GM12878 (cell line): ENCODE data around the gene SRM. TPM values are rescaled to one million over a fixed set of nuclear protein-coding genes. Genes with fewer than 3 reads are reported as not detected.
"Not testable (repeated sequence)": the region's sequence is repeated elsewhere in the genome, so short reads cannot be mapped to it uniquely, and the experiment has no call there.

Experiments
- ATAC-seq: fragments of 200-7000 bp; cut with Tn5 transposase; 3 replicates; pipeline ENCODE4 v1.9.1; 2020; ENCODE audit warnings: mild to moderate bottlenecking, moderate library complexity
- BruUV-seq: library from RNA; stranded (reverse); fragments of 400-500 nt; replicated peaks from 2 replicates; lab custom pipeline; 2021; lab: Mats Ljungman, UMichigan
- CTCF ChIA-PET: fragments of 300-600 bp; sonication (Branson Sonifier 250); formaldehyde crosslinking; extraction: SDS; loops from one replicate; lab custom pipeline; 2021; ENCODE audit warnings: inconsistent platforms; lab: Yijun Ruan, JAX
- POLR2A ChIA-PET: fragments of 350-600 bp; formaldehyde crosslinking; extraction: SDS; loops from one replicate; lab custom pipeline; 2021; ENCODE audit warnings: inconsistent platforms; lab: Charles Lee
- RAD21 ChIA-PET: fragments of 300-600 bp; sonication (Branson Sonifier 250); formaldehyde crosslinking; loops from one replicate; lab custom pipeline; 2023; ENCODE audit warnings: antibody characterized with exemption; ENCODE audit not compliant: unreplicated experiment; lab: Charles Lee
- SMC1A ChIA-PET: fragments of 300-600 bp; sonication (Branson Sonifier 250); formaldehyde crosslinking; loops from one replicate; lab custom pipeline; 2023; ENCODE audit not compliant: unreplicated experiment, uncharacterized antibody; lab: Charles Lee
- DNase-seq: peaks from one replicate; pipeline ENCODE4 v3.0.0-alpha.2; 2011; ENCODE audit warnings: low read depth, low spot score
- FAIRE-seq: peaks from 3 replicates; lab custom pipeline; 2011; peaks lifted over from hg19 to GRCh38; lab: Jason Lieb, UNC
- H2AFZ ChIP-seq: 2 replicates; pipeline ENCODE4 v1.6.0; 2011; ENCODE audit warnings: low read depth, low read length, control low read depth; ENCODE audit not compliant: control insufficient read depth
- H3K27ac ChIP-seq: 2 replicates; pipeline ENCODE4 v1.5.1; 2011; ENCODE audit warnings: control low read depth; ENCODE audit not compliant: control insufficient read depth, insufficient read depth
- H3K27me3 ChIP-seq, 2 experiments: replicated peaks in 1 of 2; 2 replicates each; pipeline versions ENCODE4 v1.6.0 to v1.6.1; 2011; ENCODE audit warnings: low read length in 1 of 2; ENCODE audit not compliant: control insufficient read depth in 2 of 2, insufficient read depth in 2 of 2
- H3K36me3 ChIP-seq, 2 experiments: 2 replicates each; pipeline ENCODE4 v1.5.1; 2011; ENCODE audit warnings: low read length in 1 of 2; ENCODE audit not compliant: control insufficient read depth in 2 of 2, insufficient read depth in 2 of 2
- H3K4me1 ChIP-seq: 2 replicates; pipeline ENCODE4 v1.6.1; 2011; ENCODE audit warnings: mild to moderate bottlenecking, low read length, moderate library complexity, mixed read lengths; ENCODE audit not compliant: control insufficient read depth, insufficient read depth
- H3K4me2 ChIP-seq: 2 replicates; pipeline ENCODE4 v1.6.0; 2011; ENCODE audit warnings: control low read depth; ENCODE audit not compliant: control insufficient read depth, insufficient read depth
- H3K4me3 ChIP-seq: fragments of 200-600 bp; sonication (generic); 2 replicates; pipeline ENCODE4 v1.5.1; 2016
- H3K79me2 ChIP-seq: 2 replicates; pipeline ENCODE4 v1.6.0; 2011; ENCODE audit warnings: low read length; ENCODE audit not compliant: control insufficient read depth, insufficient read depth
- H3K9ac ChIP-seq: 2 replicates; pipeline ENCODE4 v1.8.0; 2011; ENCODE audit warnings: low read length, control low read depth, mixed read lengths; ENCODE audit not compliant: control insufficient read depth, insufficient read depth
- H3K9me3 ChIP-seq: replicated peaks from 3 replicates; pipeline ENCODE4 v1.5.1; 2011; ENCODE audit warnings: mild to moderate bottlenecking, low read length; ENCODE audit not compliant: control insufficient read depth, insufficient read depth
- H4K20me1 ChIP-seq: 2 replicates; pipeline ENCODE4 v1.6.0; 2011; ENCODE audit not compliant: control insufficient read depth, insufficient read depth
- CHD2 ChIP-seq: IDR thresholded peaks from 2 replicates; pipeline ENCODE4 v1.6.1; 2011; ENCODE audit warnings: low read depth, low read length, improper control_type of control experiment, borderline replicate concordance
- SMARCA5 ChIP-seq: fragments of 450-650 bp; IDR thresholded peaks from 2 replicates; pipeline ENCODE4 v1.6.1; 2017; ENCODE audit warnings: mild to moderate bottlenecking
- WGBS: methylation state at CpG from one replicate; pipeline ENCODE4 v1.1.6; 2016; ENCODE audit warnings: low lambda C conversion rate; ENCODE audit not compliant: insufficient replicate concordance, insufficient coverage; ENCODE audit errors: missing lambda C conversion rate; 5-methylcytosine and 5-hydroxymethylcytosine counted together
- in situ Hi-C: fragments of 300-500 bp; cut with MboI; formaldehyde crosslinking; loops from 9 replicates; pipeline ENCODE4 v1.14.3; 2018; ENCODE audit warnings: mixed read lengths
- intact Hi-C: fragments of 100-400 bp; cut with micrococcal nuclease; formaldehyde crosslinking; loops from one replicate; pipeline ENCODE4 v1.14.2; 2022; ENCODE audit not compliant: unreplicated experiment
- polyA plus RNA-seq, 11 experiments: library from polyadenylated mRNA; depleted of rRNA in 4 of 11; unstranded in 6 of 11; stranded (reverse) in 5 of 11; fragments of >200 nt; fragmentation: Nextera tagmentation in 4 of 11; fragmentation: Illumina TruSeq in 1 of 11; extraction: Ambion mirVana in 4 of 11; extraction: Trizol in 1 of 11; gene quantifications; 1 replicate in 1 of 11; 2 replicates in 10 of 11; pipeline versions ENCODE4 v1.2.1 to v1.2.3, GENCODE V29; 2011 to 2016; ENCODE audit warnings: inconsistent platforms in 2 of 11, missing spikeins in 2 of 11, low read depth in 1 of 11
- total RNA-seq, 4 experiments: library from RNA; depleted of rRNA in 3 of 4; stranded (reverse); fragments of >200 nt in 3 of 4; fragmentation: Illumina TruSeq in 1 of 4; extraction: Trizol in 1 of 4; gene quantifications; 2 replicates each; pipeline versions ENCODE4 v1.2.1 to v1.2.3, GENCODE V29; 2013 to 2021
- TF ChIP-seq, protein P1 (sequence below): fragments of 450-650 bp; IDR thresholded peaks from 2 replicates; pipeline ENCODE4 v1.6.1; 2017; ENCODE audit warnings: mild to moderate bottlenecking

Gene SRM
- total and polyA plus RNA-seq, 10 of the 15 experiments (the other 5 are each of a cell fraction or from before 2014, with no cell fraction given): 16.7 to 255 (median 81.2) TPM

DNA sequence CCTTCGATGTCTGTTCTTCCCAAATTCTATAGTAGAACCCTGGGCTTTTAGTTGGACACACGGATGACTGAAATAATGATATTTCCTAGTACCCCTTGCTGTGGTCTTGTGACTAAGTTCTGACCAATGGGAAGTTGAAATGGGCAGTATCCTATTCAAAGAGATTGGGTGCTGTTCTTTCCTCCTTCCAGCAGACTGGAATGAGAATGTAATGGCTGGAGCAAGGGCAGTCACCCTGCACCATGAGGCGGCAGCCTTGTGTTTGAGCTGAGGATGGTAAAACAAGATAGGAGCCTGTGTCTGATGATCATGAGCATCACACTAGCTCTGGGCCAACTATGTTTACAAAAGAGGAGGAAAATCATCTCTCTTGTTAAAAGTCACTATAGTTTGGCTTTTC is 5.1 kb upstream of the SRM start:
- FAIRE-seq (no peak), DNase-seq (no peak), ATAC-seq (no peak)
- WGBS: 100% methylated on average over 3 of the region's 3 CpGs
- SMC1A ChIA-PET: interaction anchor here (0.8 to 2.4 kb wide), 2 partner anchors 27 to 34 kb away, joined by 3 to 9 read pairs; no protein-coding TSS in a partner anchor
- H3K79me2 ChIP-seq: peaks cover 18% of the 10 kb centered on the region
- H3K27ac ChIP-seq: no peak overlapping the region
- peaks cover 26% of the 10 kb centered on the region for H3K4me1 ChIP-seq
- H2AFZ ChIP-seq: no peak overlapping the region
- no peaks in the 10 kb centered on the region; the same call in 2 of the 3 replicates for H3K9me3 ChIP-seq
- H4K20me1 ChIP-seq: no peaks in the 10 kb centered on the region
- H3K4me2 ChIP-seq: no peak overlapping the region
- no TSS peak for BruUV-seq
- peaks cover 27 to 31% of the 10 kb centered on the region in 2 experiments for H3K36me3 ChIP-seq
- intact Hi-C loops: no loop called here
- TF ChIP-seq CHD2: no peak
- peak; percentile 76; the same call in 1 of the 2 replicates for TF ChIP-seq SMARCA5
- TF ChIP-seq, all 136 proteins: peak for 1
- CTCF ChIA-PET: interaction anchor here (0.8 to 1.3 kb wide), 3 partner anchors 27 to 576 kb away, joined by 3 read pairs; no protein-coding TSS in a partner anchor
- POLR2A ChIA-PET: no interaction called here
- RAD21 ChIA-PET: interaction anchor here (1.0 kb wide), 1 partner anchor 27 kb away, joined by 3 read pairs; no protein-coding TSS in a partner anchor
- Histone ChIP-seq H3K4me3 (no peak overlapping the region), H3K27me3 (no peaks in the 10 kb centered on the region), H3K9ac (no peak overlapping the region)
- in situ Hi-C loops: no loop called here

DNA sequence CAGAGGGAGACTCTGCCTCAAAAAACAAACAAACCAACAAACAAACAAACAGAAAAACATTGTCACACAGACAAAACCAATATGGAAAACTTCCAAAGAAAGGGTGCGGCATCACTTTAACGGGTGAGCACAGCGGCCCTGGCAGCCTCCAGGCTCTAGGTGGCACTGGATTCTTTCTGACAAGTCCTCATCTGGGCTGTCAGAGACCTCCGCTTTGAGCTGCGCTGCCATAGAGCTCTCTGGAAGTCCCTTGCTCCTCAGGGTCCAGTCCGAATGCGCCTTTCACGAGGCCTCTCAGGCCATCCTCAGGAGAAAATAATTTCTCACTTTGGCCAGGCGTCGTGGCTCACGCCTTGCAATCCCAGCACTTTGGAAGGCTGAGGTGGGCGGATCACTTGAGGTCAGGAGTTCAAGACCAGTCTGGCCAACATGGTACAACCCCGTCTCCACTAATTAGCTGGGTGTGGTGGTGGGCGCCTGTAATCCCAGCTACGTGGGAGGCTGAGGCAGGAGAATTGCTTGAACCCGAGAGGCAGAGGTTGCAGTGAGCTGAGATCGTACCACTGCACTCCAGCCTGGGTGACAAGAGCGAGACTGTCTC is 4.2 kb upstream of the SRM start:
- WGBS: 95% methylated on average over 16 of the region's 18 CpGs
- H3K9me3 ChIP-seq, H3K27ac ChIP-seq, H2AFZ ChIP-seq, RAD21 ChIA-PET, FAIRE-seq, H3K9ac ChIP-seq, H3K27me3 ChIP-seq, DNase-seq, BruUV-seq, intact Hi-C loops, H3K4me2 ChIP-seq, ATAC-seq, H4K20me1 ChIP-seq, in situ Hi-C loops, H3K4me3 ChIP-seq: not testable (repeated sequence)
- Histone ChIP-seq H3K36me3 (peaks cover 21 to 27% of the 10 kb centered on the region in 2 experiments), H3K79me2 (peaks cover 25% of the 10 kb centered on the region), H3K4me1 (peaks cover 26% of the 10 kb centered on the region)
- CTCF ChIA-PET: interaction anchor here (1.0 to 5.1 kb wide), 4 partner anchors 9 to 556 kb away, joined by 3 to 36 read pairs (median 4); no protein-coding TSS in a partner anchor
- SMC1A ChIA-PET: interaction anchor here (1.5 to 3.8 kb wide), 3 partner anchors 26 to 31 kb away, joined by 3 to 25 read pairs (median 9); no protein-coding TSS in a partner anchor
- POLR2A ChIA-PET: interaction anchor here (0.7 kb wide), 1 partner anchor 178 kb away, joined by 4 read pairs; no protein-coding TSS in a partner anchor
- TF ChIP-seq, protein P1, sequence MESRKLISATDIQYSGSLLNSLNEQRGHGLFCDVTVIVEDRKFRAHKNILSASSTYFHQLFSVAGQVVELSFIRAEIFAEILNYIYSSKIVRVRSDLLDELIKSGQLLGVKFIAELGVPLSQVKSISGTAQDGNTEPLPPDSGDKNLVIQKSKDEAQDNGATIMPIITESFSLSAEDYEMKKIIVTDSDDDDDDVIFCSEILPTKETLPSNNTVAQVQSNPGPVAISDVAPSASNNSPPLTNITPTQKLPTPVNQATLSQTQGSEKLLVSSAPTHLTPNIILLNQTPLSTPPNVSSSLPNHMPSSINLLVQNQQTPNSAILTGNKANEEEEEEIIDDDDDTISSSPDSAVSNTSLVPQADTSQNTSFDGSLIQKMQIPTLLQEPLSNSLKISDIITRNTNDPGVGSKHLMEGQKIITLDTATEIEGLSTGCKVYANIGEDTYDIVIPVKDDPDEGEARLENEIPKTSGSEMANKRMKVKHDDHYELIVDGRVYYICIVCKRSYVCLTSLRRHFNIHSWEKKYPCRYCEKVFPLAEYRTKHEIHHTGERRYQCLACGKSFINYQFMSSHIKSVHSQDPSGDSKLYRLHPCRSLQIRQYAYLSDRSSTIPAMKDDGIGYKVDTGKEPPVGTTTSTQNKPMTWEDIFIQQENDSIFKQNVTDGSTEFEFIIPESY: 0 out of 2 replicates have a peak, but pooled peaks have one; percentile 19
